IPS DF 6.9 (cell line): ENCODE results near the gene PARD3.

ENCODE experiments used
- DNase-seq: peaks from one replicate; pipeline ENCODE4 v3.0.0-alpha.2; 2013; ENCODE audit warnings: low read depth, low spot score
- H3K27ac ChIP-seq: one replicate; pipeline ENCODE4 v1.5.1; 2013; ENCODE audit warnings: low read length, control low read depth
- H3K27me3 ChIP-seq: 2 replicates; pipeline ENCODE4 v1.6.1; 2013; ENCODE audit warnings: mild to moderate bottlenecking, low read length; ENCODE audit not compliant: control insufficient read depth, insufficient read depth
- H3K36me3 ChIP-seq: 2 replicates; pipeline ENCODE4 v1.6.1; 2013; ENCODE audit warnings: low read length; ENCODE audit not compliant: control insufficient read depth, insufficient read depth
- H3K4me1 ChIP-seq: 2 replicates; pipeline ENCODE4 v1.6.1; 2013; ENCODE audit warnings: low read length; ENCODE audit not compliant: control insufficient read depth, insufficient read depth
- H3K4me3 ChIP-seq: 2 replicates; pipeline ENCODE4 v1.5.1; 2013; ENCODE audit warnings: mild to moderate bottlenecking, low read length
- H3K9me3 ChIP-seq: 2 replicates; pipeline ENCODE4 v1.6.1; 2013; ENCODE audit warnings: low read length, inconsistent platforms; ENCODE audit not compliant: control insufficient read depth, insufficient read depth
- WGBS: extraction: QIAGEN DNeasy Blood & Tissue Kit; methylation state at CpG from one replicate; pipeline ENCODE4 v1.1.7; 2013; ENCODE audit warnings: mixed read lengths, missing lambda C conversion rate; ENCODE audit not compliant: insufficient read length, insufficient coverage; 5-methylcytosine and 5-hydroxymethylcytosine counted together

PARD3 gene

GRCh38 chr10:34629084-34629483 is 186.0 kb downstream of the PARD3 start:
- no peak overlapping the region for H3K4me3 ChIP-seq
- DNase-seq: no peak
- no CpG with 5 or more reads among the region's 5 CpGs for WGBS
- H3K4me1 ChIP-seq: peaks cover 1% of the 10 kb centered on the region; the same call in 1 of the 2 replicates
- no peaks in the 10 kb centered on the region for H3K36me3 ChIP-seq
- H3K27ac ChIP-seq: no peak overlapping the region
- H3K27me3 ChIP-seq: no peaks in the 10 kb centered on the region
- H3K9me3 ChIP-seq: no peaks in the 10 kb centered on the region

DNA sequence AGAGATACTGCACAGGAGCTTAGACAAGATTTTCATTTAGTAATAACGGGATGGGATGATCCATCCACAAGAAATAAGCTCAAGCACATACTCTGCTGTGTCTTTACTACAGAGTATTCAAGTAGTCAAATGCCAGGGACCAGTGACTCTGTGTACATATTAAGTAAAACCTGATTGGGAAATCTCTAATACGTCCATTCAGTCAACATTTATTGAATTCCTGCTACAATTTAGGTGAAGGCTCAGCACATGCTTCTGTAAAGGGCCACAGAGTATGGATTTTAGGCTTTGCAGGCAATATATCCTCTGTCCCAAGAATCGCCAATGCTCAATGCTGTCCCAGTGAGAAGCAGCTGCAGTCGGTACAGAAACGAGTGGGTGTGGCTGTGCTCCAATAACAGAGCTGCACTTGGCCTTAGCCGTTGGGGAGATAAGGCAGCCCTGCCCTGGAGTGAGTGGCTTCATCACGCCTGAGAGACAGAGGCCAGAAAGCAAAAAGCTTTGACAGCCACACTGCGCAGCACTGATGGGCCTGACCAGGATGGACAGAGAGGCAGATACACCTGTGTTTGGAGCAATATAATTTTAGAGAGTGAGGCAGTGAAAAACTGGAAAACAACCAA is 186.8 kb downstream of the PARD3 start:
- no peaks in the 10 kb centered on the region for H3K36me3 ChIP-seq
- no peaks in the 10 kb centered on the region for H3K9me3 ChIP-seq
- peaks cover 1% of the 10 kb centered on the region; the same call in 1 of the 2 replicates for H3K4me1 ChIP-seq
- no peaks in the 10 kb centered on the region for H3K27me3 ChIP-seq
- no peak for DNase-seq
- H3K4me3 ChIP-seq: no peak overlapping the region
- WGBS: no CpG with 5 or more reads among the region's 8 CpGs
- no peak overlapping the region for H3K27ac ChIP-seq

GRCh38 chr10:34627741-34628140 is 187.4 kb downstream of the PARD3 start:
- no peaks in the 10 kb centered on the region for H3K27me3 ChIP-seq
- H3K36me3 ChIP-seq: no peaks in the 10 kb centered on the region
- DNase-seq: no peak
- no peak overlapping the region for H3K27ac ChIP-seq
- H3K9me3 ChIP-seq: no peaks in the 10 kb centered on the region
- H3K4me1 ChIP-seq: peaks cover 1% of the 10 kb centered on the region; the same call in 1 of the 2 replicates
- no peak overlapping the region for H3K4me3 ChIP-seq
- WGBS: no CpG with 5 or more reads among the region's 3 CpGs

DNA sequence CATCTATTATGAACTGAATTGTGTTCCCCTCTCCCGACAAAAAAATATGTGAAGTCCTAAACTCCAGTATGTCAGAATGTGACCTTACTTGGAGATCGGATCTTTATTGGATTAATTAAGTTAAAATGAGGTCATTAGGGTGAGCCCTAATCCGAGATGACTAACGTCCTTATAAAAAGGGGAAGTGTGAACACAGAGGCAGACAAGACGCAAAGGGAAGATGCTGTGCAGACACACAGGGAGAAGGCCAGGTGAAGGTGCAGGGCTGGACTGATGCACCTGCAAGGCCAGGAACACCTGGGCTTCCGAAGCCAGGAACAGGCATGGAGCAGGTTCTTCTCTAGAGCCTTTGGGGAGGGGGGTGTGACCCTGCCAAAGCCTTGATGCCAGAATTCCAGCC is 187.8 kb downstream of the PARD3 start:
- no peaks in the 10 kb centered on the region for H3K27me3 ChIP-seq
- DNase-seq: no peak
- no peaks in the 10 kb centered on the region for H3K9me3 ChIP-seq
- H3K36me3 ChIP-seq: no peaks in the 10 kb centered on the region
- no peak overlapping the region for H3K4me3 ChIP-seq
- no CpG with 5 or more reads among the region's 6 CpGs for WGBS
- peaks cover 1% of the 10 kb centered on the region; the same call in 1 of the 2 replicates for H3K4me1 ChIP-seq
- no peak overlapping the region for H3K27ac ChIP-seq

DNA sequence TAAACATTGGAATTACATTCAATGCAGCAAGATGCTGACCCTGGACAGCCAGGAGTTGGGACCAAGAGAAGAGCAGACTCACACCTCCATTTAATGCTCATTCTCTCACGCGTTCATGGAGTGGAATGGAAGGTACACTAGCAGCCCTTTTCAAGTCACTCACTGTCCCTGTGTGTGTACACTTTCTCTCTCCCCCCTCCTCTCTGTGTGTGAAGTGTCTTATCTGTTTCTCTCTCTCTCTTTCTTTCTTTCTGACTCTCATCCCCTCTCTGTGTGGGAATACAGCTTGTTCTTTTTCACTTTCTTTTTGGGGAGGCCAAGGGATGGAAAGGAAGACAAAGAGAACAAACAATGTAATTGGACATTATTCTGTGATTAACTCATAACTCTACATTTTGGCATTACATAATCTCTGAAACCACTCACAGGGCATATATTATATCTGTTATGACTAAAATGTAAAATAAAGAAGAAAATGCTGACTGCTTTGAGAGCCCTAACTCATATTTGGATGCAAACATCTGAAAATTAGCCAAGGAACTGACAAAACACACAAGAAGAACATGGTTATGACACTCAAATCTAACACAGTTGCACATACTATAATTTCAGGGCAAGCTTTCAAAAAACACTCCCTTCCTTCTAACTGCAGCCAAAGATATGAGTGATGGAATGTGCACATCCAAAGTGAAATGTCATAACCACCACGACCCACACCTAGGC is 188.8 kb downstream of the PARD3 start:
- no peaks in the 10 kb centered on the region for H3K9me3 ChIP-seq
- no peaks in the 10 kb centered on the region for H3K27me3 ChIP-seq
- H3K4me3 ChIP-seq: no peak overlapping the region
- no peak for DNase-seq
- H3K4me1 ChIP-seq: peaks cover 1% of the 10 kb centered on the region; the same call in 1 of the 2 replicates
- H3K27ac ChIP-seq: no peak overlapping the region
- no peaks in the 10 kb centered on the region for H3K36me3 ChIP-seq
- WGBS: no CpG with 5 or more reads among the region's 3 CpGs

DNA sequence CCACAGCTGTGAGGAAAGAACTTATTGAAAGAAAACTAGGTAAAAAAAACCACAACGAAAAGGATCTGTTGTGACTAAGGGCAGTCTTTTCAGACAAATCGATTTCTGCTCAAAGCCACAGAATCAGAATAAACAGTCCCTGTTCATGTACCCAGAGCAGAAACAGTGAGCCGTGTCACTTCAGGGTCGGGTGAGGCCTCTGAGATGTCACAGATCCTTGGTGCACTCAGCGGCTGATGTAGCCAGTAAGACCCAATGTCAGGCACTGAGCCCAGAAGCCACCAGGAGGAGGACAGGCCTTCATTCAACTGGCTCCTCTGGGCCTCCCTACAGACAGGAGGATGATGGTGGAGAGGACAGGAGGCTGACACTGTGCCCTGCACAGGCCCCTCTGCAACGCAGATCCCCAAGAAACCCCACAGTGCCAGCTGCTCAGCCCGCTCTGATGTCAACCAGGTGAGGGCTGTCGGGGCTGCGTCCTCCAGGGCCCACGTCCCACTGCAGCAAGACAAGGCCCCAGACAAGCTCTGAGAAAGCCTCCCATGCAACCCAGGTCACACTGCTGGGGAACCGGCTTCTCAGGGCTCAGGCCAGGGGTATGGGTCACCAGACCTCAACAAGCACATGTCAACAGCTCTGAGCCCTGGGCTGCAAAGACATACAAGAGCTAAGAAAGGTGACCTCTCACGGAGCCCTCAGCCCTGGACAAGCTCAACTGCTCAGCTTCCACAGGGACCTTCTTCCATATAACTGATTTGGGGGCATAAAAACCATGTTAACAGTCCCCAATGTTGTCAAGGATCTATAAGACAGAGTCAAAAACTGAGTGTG is 190.6 kb downstream of the PARD3 start:
- Histone ChIP-seq H3K27ac (no peak overlapping the region), H3K27me3 (no peaks in the 10 kb centered on the region), H3K4me3 (no peak overlapping the region), H3K9me3 (no peaks in the 10 kb centered on the region), H3K4me1 (peaks cover 1% of the 10 kb centered on the region; the same call in 1 of the 2 replicates), H3K36me3 (no peaks in the 10 kb centered on the region)
- DNase-seq: no peak
- WGBS: no CpG with 5 or more reads among the region's 12 CpGs

DNA sequence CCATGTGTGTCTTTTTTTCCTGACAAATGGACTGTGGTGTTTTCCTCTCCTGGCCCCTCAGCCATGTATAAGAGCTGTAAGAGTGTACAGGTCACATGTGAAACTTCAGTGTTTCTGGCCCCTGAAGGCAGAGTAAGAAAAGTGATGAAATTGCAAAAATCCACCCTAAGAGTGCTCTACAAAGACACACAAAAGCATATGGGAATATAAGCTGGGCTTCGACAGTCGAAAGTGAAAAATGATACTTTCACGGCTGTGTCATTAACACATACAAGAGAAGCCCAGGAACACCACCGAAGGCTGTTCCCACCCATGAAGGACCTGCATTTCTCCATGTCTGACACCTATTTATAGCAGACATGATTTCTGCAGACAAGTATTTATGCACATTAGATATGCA is 192.2 kb downstream of the PARD3 start:
- Histone ChIP-seq H3K9me3 (no peaks in the 10 kb centered on the region), H3K27me3 (no peaks in the 10 kb centered on the region), H3K4me3 (no peak overlapping the region), H3K36me3 (no peaks in the 10 kb centered on the region), H3K27ac (no peak overlapping the region), H3K4me1 (peaks cover 1% of the 10 kb centered on the region; the same call in 1 of the 2 replicates)
- WGBS: no CpG with 5 or more reads among the region's 4 CpGs
- no peak for DNase-seq

GRCh38 chr10:34618611-34619010 is 196.5 kb downstream of the PARD3 start:
- H3K27me3 ChIP-seq: no peaks in the 10 kb centered on the region
- H3K36me3 ChIP-seq: no peaks in the 10 kb centered on the region
- DNase-seq: no peak
- H3K9me3 ChIP-seq: no peaks in the 10 kb centered on the region
- no peaks in the 10 kb centered on the region for H3K4me1 ChIP-seq
- no peak overlapping the region for H3K4me3 ChIP-seq
- no CpG with 5 or more reads among the region's 2 CpGs for WGBS
- H3K27ac ChIP-seq: no peak overlapping the region

- WGBS: no CpG with 5 or more reads among the region's 3 CpGs
- no peak overlapping the region for H3K27ac ChIP-seq
- DNase-seq: no peak
Observed at GRCh38 chr10:34615770-34616169, 199.3 kb downstream of the PARD3 start.

GRCh38 chr10:34613491-34613890 is 201.6 kb downstream of the PARD3 start:
- no peak for DNase-seq

More at GRCh38 chr10:34615770-34616169, 199.3 kb downstream of the PARD3 start:
- no peak overlapping the region for H3K4me3 ChIP-seq
- H3K27me3 ChIP-seq: no peaks in the 10 kb centered on the region
- H3K4me1 ChIP-seq: no peaks in the 10 kb centered on the region
- H3K36me3 ChIP-seq: no peaks in the 10 kb centered on the region
- no peaks in the 10 kb centered on the region for H3K9me3 ChIP-seq

More at GRCh38 chr10:34613491-34613890, 201.6 kb downstream of the PARD3 start:
- no CpG with 5 or more reads among the region's 3 CpGs for WGBS
- no peaks in the 10 kb centered on the region for H3K27me3 ChIP-seq
- H3K4me3 ChIP-seq: no peak overlapping the region
- H3K9me3 ChIP-seq: no peaks in the 10 kb centered on the region
- no peaks in the 10 kb centered on the region for H3K4me1 ChIP-seq
- H3K27ac ChIP-seq: no peak overlapping the region
- no peaks in the 10 kb centered on the region for H3K36me3 ChIP-seq
